ENCODE results near the gene DPPA3.
"Not testable (repeated sequence)": the region's sequence is repeated elsewhere in the genome, so short reads cannot be mapped to it uniquely, and the experiment has no call there.

Gene DPPA3

GRCh38 chr12:7748852-7749251 is 37.6 kb downstream of the DPPA3 start:
- Histone ChIP-seq H3K27me3 (ENCODE audit: control insufficient read depth, insufficient read depth, low read length) (no peaks in the 10 kb centered on the region), H3K36me3 (ENCODE audit: control insufficient read depth, insufficient read depth, low read length) (no peaks in the 10 kb centered on the region), H3K4me1 (ENCODE audit: control insufficient read depth, insufficient read depth, low read length) (no peaks in the 10 kb centered on the region), H3K27ac (ENCODE audit: low read depth, low read length) (no peak overlapping the region), H3K9ac (ENCODE audit: low read length) (no peak overlapping the region), H3K4me3 (ENCODE audit: low read length) (no peak overlapping the region)

GRCh38 chr12:7749442-7749841 is 38.2 kb downstream of the DPPA3 start:
- Histone ChIP-seq H3K36me3 (ENCODE audit: control insufficient read depth, insufficient read depth, low read length) (no peaks in the 10 kb centered on the region), H3K4me1 (ENCODE audit: control insufficient read depth, insufficient read depth, low read length) (no peaks in the 10 kb centered on the region), H3K27ac (ENCODE audit: low read depth, low read length) (no peak overlapping the region), H3K27me3 (ENCODE audit: control insufficient read depth, insufficient read depth, low read length) (no peaks in the 10 kb centered on the region), H3K9ac (ENCODE audit: low read length) (no peak overlapping the region), H3K4me3 (ENCODE audit: low read length) (no peak overlapping the region)

DNA sequence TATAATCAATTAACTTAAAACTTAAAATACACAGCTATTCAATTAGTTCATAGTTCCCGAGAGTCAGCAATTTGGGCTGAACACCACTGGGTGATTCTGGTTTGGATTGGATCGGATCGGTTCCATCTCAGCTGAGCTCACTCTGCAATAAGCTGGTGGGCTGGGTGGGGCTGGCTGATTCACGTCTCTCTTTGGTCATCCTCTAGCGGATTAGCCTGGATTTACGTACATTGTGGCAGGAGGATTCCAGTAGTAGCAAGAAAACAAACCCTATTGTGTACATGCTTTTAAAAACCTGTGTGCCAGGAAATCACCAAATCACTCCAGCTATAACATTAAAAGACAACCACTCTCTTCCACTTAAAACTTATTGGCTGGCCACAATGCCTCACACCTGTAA is 39.1 kb downstream of the DPPA3 start:
- no peak overlapping the region for H3K4me3 ChIP-seq (ENCODE audit: low read length)
- no peaks in the 10 kb centered on the region for H3K4me1 ChIP-seq (ENCODE audit: control insufficient read depth, insufficient read depth, low read length)
- H3K27me3 ChIP-seq (ENCODE audit: control insufficient read depth, insufficient read depth, low read length), result no peaks in the 10 kb centered on the region
- H3K27ac ChIP-seq (ENCODE audit: low read depth, low read length), result no peak overlapping the region
- H3K36me3 ChIP-seq (ENCODE audit: control insufficient read depth, insufficient read depth, low read length), result no peaks in the 10 kb centered on the region
- no peak overlapping the region for H3K9ac ChIP-seq (ENCODE audit: low read length)

GRCh38 chr12:7751394-7751793 is 40.2 kb downstream of the DPPA3 start:
- Histone ChIP-seq H3K27ac (ENCODE audit: low read depth, low read length) (no peak overlapping the region), H3K4me3 (ENCODE audit: low read length) (no peak overlapping the region), H3K36me3 (ENCODE audit: control insufficient read depth, insufficient read depth, low read length) (no peaks in the 10 kb centered on the region), H3K27me3 (ENCODE audit: control insufficient read depth, insufficient read depth, low read length) (no peaks in the 10 kb centered on the region), H3K9ac (ENCODE audit: low read length) (no peak overlapping the region), H3K4me1 (ENCODE audit: control insufficient read depth, insufficient read depth, low read length) (no peaks in the 10 kb centered on the region)

GRCh38 chr12:7751941-7752922 is 41.0 kb downstream of the DPPA3 start:
- H3K4me1 ChIP-seq (ENCODE audit: control insufficient read depth, insufficient read depth, low read length); H3K9ac ChIP-seq (ENCODE audit: low read length); H3K27me3 ChIP-seq (ENCODE audit: control insufficient read depth, insufficient read depth, low read length); H3K4me3 ChIP-seq (ENCODE audit: low read length); H3K36me3 ChIP-seq (ENCODE audit: control insufficient read depth, insufficient read depth, low read length); H3K27ac ChIP-seq (ENCODE audit: low read depth, low read length): not testable (repeated sequence)

DNA sequence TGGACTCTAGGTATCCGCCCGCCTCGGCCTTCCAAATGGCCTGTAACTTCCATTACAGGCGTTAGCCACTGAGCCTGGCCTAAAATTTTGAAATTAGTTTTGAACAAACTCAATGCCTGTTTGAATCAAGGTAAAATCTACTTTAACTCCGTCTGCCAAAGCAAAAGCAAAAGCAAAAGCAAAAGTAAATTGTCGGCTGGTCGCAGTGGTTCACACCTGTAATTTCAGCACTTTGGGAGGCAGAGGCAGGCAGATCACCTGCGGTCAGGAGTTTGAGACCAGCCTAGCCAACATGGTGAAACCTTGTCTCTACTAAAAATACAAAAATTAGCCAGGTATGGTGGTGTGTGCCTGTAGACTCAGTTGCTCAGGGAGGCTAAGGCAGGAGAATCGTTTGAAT is 44.4 kb downstream of the DPPA3 start:
- H3K36me3 ChIP-seq (ENCODE audit: control insufficient read depth, insufficient read depth, low read length); H3K4me3 ChIP-seq (ENCODE audit: low read length); H3K4me1 ChIP-seq (ENCODE audit: control insufficient read depth, insufficient read depth, low read length); H3K9ac ChIP-seq (ENCODE audit: low read length); H3K27ac ChIP-seq (ENCODE audit: low read depth, low read length); H3K27me3 ChIP-seq (ENCODE audit: control insufficient read depth, insufficient read depth, low read length): not testable (repeated sequence)

DNA sequence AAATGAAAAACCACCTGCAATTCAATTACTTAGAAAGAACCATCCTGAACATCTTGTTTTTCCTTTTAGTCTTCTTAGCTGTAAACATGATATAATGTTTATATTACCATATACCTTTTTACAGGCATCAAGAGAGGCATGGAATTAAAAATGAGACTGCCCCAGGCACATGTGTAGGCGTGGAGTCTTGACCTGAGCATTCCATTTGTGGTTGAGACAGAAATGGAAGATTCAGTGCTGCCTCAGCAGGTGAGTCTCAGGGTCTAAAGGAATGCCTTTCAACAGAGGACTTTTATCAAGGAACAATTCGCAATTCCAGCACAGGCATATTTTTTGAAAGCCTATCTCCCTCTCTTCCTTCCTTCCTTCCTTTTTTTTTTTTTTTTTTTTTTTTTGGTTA is 45.8 kb downstream of the DPPA3 start:
- Histone ChIP-seq H3K9ac (ENCODE audit: low read length) (no peak overlapping the region), H3K4me3 (ENCODE audit: low read length) (no peak overlapping the region), H3K4me1 (ENCODE audit: control insufficient read depth, insufficient read depth, low read length) (no peaks in the 10 kb centered on the region), H3K27me3 (ENCODE audit: control insufficient read depth, insufficient read depth, low read length) (no peaks in the 10 kb centered on the region), H3K27ac (ENCODE audit: low read depth, low read length) (no peak overlapping the region), H3K36me3 (ENCODE audit: control insufficient read depth, insufficient read depth, low read length) (no peaks in the 10 kb centered on the region)

- no peaks in the 10 kb centered on the region for H3K4me1 ChIP-seq (ENCODE audit: control insufficient read depth, insufficient read depth, low read length)
- H3K36me3 ChIP-seq (ENCODE audit: control insufficient read depth, insufficient read depth, low read length), result no peaks in the 10 kb centered on the region
- no peak overlapping the region for H3K9ac ChIP-seq (ENCODE audit: low read length)
- H3K27me3 ChIP-seq (ENCODE audit: control insufficient read depth, insufficient read depth, low read length), result no peaks in the 10 kb centered on the region
- no peak overlapping the region for H3K27ac ChIP-seq (ENCODE audit: low read depth, low read length)
- no peak overlapping the region for H3K4me3 ChIP-seq (ENCODE audit: low read length)
Observed at GRCh38 chr12:7758766-7759140, 47.5 kb downstream of the DPPA3 start.

Data from rectal smooth muscle tissue (tissue), 1 donor.